NCI-H1092 (cell line): ENCODE results near the gene SPATA22.
"Not testable (repeated sequence)": the region's sequence is repeated elsewhere in the genome, so short reads cannot be mapped to it uniquely, and the experiment has no call there.

Experiments used
- DNase-seq: peaks from one replicate; lab custom pipeline; 2025; lab: John Stamatoyannopoulos, UW

Gene SPATA22, protein sequence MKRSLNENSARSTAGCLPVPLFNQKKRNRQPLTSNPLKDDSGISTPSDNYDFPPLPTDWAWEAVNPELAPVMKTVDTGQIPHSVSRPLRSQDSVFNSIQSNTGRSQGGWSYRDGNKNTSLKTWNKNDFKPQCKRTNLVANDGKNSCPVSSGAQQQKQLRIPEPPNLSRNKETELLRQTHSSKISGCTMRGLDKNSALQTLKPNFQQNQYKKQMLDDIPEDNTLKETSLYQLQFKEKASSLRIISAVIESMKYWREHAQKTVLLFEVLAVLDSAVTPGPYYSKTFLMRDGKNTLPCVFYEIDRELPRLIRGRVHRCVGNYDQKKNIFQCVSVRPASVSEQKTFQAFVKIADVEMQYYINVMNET

DNA sequence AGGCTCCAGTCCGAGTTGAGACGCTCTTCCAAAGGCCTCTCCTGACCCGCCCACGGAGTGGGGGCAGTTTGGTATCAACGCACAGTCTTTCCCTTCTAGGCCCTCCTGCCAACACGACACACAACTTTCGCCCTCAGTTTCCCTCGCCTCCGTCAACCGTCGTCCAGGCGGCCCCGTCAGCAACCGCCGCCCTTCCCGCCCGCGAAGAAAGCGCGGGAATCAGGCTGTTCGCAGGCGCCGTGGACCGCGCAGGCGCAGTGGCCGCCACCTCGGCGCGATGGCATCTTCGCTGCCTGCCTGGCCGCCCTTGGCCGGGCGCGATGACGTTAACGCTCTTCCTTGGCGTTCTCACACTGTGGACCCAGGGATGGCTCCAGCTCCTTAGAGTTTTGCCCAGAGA, at the start of gene SPATA22:
TSS of gene SPATA22 (minus strand) at position 221 of the 400 bp plus-strand sequence. CDS start 2,494 bp downstream, outside the sequence.
- no peak for DNase-seq

DNA sequence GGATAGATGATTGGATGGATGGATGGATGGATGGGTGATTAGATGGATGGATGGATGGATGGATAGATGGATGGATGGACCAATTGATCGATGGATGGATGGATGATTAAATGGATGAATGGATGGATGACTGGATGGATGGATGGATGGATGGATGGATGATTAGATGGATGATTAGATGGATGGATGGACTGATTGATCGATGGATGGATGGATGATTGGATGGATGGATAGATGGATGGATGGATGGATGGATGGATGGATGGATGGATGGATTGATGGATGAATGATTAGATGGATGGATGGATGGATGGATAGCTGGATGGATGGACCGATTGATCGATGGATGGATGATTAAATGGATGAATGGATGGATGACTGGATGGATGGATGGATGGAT, 47.9 kb upstream of the SPATA22 start:
- not testable (repeated sequence) for DNase-seq

DNA sequence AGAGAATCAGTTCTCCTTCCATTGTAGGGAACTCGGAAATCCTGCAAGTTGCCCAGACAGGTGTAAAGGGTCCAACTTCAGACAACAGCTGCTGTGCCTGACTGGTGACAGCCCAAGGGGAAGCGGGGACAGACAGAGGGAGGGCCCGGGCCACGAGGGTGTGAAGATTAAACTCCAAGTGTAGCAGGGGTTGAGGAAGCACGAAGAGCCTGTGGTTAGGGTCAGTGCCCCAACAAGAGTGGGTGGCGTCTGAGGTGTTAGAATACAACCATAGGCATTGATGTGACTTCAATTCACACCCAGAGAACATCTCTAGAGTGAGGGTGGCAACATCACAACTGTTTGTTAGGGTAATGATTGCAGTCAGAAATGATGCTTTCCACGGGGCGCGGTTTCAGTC, 43.3 kb upstream of the SPATA22 start:
- no peak for DNase-seq

DNA sequence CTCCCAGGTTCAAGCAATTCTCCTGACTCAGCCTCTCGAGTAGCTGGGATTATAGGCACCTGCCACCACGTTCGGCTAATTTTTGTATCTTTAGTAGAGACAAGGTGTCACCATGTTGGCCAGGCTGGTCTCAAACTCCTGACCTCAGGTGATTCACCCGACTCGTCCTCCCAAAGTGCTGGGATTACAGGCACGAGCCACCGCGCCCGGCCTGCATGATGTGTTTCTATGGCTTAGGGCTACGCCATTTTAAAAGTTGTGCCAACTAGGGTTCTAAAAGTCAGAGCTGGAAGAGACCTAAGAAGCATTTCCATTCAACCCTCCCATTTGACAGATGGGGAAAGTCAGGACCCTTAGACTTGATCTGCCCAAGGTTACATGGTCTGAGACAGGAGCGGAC, 42.5 kb upstream of the SPATA22 start:
- not testable (repeated sequence) for DNase-seq

DNA sequence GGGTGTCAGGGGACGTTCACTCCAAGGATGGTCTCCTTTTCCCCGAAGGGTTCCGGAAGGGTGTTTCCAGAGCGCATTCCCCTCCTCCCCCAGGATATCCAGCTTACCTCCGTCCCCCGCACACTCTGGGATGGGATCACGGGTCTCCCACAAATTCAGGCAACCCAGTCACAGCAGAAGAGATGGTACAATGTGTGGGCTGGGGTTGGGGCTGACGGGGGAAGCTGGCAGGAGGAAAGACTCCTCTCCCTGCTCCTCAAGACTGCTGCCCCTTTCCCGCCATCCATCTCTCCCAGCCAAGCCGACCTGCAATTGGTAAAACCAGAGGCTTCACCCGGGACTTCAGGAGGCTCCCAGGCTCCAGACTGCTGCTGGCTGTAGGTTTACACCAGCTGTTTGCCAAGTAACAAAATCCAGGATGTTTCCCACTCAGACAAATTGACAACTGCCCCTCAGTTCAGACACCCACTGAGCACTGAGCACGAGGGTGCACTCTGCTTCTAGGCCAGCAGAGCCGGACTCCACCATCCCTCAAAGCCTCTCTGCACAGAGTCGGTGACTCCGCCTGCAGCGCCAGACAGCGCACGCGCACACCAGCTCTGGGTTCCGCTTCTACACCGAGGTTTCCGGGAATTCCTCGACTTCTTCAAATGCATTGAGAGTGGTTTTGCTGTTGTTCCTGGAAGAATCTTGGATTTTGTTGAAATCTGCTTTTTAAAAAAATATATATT, 41.9 kb upstream of the SPATA22 start:
- DNase-seq = no peak

DNA sequence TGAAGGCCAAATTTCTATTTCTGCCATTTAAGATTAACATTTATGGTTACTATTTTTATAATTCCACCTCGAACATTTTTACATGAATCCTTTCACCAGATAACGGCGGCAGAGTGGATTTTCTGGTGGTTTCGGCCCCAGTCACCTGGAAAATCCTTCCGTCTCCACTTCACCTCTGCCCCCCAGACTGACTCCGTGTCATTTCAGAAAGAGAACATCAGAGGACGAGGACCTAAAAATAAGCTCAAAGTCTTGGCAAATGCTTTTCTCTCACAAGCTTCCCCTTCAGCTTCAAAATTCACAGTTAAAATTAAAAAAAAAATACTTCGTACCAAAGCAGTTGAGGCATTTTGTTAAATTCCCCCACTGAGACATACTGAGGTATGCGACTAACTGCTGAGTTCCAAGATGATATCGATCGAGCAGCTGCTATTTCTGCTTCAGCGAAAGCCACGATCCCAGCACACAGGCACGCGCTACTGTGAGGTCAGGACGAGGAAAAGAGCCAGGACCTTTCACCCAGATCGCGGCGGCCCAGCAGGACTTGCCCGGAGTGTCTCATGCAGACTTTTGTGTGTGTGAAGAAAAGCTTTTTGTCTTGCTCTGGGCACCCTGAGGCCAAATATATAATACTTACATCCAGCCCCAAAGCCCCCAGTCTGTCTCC, 41.0 kb upstream of the SPATA22 start:
- DNase-seq = no peak

DNA sequence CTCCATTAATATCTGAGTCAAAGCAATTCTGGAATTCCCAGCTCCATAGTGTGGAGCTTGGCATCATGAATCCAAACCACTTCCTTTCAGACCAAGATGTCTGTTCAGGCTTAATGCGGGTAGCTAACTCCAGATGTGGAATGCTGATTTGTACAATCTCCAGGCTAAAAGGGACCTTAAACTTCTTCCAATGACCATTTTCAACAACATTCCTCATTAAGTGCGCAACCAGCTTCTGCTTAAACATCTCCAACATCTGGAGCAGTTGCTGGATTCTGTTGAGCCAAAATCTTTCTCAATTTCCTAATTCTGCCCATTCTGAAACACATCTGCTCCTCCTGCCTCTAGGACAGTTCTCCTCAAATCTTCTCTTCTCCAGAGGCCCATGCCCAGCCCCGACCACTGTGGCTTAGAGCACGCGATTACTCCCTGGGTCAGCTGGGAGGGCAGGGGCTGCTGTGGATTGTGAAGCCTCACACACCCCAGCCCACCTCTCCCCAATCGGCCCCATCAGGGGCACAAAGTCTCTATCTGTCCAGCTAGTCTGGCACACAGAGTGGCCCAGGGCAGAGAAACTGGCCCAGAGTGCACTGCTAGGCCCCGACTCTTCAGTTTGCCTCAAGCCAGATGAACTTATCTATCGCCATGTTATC, 40.4 kb upstream of the SPATA22 start:
- no peak for DNase-seq

DNA sequence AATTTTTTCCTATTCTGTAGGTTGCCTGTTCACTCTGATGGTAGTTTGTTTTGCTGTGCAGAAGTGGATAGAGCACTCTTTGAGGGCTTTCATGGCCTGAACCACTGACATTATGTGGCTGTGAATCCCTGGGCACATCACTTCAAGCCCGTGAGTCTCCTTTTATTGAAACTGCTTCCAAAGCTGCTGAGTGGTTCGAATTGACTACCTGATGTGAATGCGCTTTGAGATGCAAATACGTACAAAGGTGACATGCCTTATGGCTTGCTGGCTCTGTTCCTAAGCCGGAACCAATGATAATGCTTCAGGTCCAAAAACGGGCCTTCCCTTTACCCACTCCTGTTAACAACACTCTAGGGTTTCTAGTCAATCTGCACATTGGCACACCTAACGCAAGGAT, 38.5 kb upstream of the SPATA22 start:
- no peak for DNase-seq

DNA sequence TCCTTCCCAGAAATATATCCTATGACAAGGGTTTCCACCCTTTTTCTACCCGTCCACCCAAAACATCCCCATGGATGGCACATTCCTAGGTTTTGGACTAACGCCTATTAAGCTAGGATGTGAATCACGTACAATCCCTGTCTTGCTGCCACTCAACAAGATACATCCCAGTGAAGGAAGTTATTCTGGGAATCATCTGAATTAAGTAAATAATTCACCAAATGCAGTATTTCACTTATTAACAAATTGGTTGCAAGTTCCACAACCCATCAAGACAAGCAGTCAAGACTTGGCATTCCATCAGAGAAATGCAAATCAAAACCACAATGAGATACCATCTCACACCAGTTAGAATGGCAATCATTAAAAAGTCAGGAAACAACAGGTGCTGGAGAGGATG, 36.2 kb upstream of the SPATA22 start:
- no peak for DNase-seq

DNA sequence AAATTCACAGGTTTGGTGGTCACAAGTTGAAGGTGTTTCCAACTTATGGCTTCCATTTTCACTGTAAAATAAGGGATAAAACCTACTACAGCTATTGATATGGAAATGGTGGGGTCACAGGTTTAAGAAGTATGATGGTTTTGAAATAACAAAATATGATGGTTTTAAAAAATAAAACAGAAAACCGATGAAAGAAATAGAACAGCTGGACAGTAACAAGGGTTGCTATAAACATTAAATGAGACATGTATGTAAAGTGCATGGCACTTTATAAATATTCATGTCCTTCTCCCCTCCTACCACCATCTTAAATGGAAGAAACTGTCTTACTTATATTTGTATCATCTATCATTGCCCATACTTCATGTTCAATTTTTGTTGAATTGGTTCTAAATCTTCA, 35.5 kb upstream of the SPATA22 start:
- no peak for DNase-seq

DNA sequence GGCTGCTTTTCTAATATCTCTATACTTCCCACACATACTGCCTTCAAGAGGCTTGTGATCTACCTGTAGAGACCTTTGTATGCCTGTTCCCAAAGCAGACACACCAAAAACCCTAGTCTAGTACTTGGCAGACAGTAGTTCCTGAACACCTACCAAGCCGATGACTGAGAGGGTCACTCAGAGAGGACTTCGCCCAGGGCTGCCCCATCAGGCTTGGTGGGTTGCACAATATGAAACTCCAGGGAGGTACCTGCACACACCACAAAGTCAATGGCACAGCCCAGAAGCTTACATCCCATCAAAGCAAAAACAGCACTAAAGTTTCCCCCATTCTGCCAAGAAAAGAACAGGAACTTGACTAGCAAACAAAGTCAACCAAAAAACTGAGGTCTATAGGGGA, 34.4 kb upstream of the SPATA22 start:
- no peak for DNase-seq

DNA sequence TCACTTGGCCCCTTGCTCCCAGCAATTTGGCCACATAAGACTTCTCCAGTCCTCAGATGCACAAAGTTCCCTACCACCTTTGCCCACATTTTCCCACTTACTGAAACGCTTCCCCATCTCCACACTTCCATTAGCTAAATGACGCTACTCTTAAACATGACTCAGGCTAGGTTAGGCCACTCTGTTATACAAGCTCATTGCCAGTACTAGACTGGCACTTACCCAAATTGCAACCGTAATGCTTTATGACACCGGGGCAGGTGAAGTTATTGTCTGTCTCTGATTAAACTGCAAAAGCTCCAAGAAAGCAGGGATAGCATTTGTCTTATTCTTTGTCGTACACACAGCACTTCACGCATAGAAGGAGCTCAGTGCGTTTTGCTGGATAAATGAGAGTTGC, 33.4 kb upstream of the SPATA22 start:
- no peak for DNase-seq

DNA sequence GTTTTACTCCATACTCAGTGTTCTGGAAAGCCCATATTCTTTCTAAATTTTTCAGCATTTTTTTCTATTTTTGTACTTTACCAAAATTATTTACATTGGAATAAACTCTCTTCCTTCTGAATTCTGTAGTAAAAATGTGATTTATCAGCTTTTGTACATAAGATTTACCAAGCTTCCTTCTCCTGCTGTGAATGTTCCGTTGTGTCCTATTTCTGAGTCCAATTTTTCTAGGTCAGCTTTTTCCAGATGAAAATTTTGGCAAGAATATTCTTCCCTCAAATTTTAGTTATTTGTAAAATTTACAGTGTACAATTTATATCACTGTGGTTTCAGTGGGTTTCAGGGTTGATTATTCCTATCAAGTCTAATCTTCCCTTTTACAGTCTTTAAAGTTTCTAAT, 31.7 kb upstream of the SPATA22 start:
- DNase-seq = no peak

DNA sequence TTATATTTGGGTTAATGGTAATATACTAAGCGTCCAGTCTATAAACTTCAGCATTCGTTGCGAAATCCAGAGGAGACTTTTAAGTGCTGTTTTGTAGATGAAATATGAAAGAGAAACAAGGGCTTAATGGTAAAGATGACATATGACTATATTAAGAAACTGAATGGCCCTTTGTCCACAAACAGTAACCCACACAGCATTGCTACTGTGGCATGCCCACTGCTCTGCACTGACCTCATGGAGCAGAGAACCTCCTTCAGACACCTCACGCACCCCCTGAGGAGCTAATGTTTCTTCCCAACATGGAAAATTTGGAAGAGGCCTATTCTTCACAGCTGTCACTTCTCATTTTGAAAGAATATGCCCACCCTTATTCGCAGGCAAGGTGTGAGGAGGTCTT, 30.8 kb upstream of the SPATA22 start:
- no peak for DNase-seq

DNA sequence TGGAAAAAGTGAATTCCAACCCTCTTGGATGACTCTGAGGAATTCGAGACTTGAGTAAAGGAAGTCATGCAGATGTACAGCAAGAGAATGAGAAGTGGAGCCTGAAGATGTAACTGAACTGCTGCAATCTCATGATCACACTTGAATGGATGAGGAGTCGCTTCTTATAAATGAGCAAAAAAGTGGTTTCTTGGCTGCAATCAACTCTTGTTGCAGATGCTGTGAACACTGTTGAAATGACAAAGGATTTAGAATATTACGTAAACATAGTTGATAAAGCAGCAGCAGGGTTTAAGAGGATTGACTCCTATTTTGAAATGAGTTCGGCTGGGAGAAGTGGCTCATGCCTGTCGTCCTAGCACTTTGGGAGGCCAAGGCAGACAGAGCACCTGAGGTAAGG, 29.7 kb upstream of the SPATA22 start:
- DNase-seq = no peak

DNA sequence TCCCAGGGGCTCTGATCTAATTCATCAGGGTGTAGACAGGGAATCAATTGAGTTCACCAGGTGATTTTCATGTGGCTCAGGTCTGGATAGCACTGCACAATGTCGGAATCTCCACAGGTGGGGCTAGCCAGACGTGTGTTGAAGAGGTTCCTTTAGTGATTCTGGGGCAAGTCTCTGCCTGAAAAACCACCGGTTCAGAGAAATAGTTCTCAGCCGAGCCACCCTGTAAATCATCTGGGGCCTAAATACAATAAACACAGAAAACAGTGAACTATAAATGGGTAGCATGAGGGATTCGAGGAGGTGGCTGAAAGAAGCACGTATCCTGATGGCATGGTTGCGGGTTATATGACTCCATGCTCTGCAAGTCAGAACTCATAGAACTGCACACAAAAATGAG, 25.5 kb upstream of the SPATA22 start:
- no peak for DNase-seq

DNA sequence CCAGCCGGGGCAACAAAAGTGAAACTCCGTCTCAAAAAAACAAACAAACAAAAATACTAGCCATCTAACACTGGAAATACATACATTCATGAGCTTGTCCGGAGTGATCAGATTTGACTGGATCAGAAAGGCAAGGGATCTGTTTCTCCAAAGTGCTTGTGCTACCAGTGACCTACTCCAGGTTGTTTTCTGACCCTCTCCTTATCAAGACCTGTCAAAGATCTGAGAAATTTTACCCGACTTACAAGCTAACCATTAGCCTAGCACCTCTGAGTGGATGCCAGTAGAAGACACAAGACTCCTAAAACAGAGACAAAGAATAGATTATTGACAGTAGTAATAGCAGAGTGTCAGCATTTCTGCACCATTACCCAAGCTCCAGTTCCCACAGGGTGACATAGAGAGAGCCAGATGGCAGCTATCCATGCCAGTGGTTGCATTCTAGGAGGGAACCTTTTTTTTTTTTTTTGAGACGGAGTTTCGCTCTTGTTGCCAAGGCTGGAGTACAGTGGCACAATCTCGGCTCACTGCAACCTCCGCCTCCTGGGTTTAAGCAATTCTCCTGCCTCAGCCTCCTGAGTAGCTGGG, 14.0 kb upstream of the SPATA22 start:
- DNase-seq = no peak

DNA sequence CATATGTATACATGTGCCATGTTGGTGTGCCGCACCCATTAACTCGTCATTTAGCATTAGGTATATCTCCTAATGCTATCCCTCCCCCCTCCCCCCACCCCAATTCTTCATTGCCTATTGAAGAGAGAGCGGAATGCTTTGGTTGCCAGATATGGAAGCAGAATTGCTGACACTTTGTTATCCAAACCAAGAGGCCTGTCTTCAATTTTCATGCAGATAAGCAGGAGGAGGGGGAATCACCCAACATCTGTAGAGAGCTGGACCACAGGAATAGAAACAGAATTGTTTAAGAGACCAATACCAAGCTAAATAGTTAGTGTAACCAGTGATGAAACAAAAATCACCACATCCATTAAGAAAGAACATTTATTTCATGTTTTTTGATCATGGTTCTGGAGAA, 11.2 kb upstream of the SPATA22 start:
- DNase-seq = no peak

DNA sequence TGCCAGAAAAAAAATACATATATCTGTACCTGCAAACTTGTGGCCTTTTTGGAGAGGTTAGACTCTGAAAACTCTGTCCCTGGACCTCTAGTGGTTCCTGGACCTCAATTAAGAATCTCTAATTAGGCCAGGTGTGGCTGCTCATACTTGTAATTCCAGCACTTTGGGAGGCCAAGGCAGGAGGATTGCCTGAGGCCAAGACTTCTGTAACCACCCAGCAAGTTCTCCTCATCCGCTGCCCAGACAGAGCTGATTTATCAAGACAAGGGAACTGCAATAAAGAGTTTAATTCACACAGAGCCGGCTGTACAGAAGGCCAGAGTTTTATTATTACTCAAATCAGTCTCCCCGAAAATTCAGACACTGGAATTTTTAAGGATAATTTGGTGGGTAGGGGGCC, 8.4 kb upstream of the SPATA22 start:
- DNase-seq = no peak

DNA sequence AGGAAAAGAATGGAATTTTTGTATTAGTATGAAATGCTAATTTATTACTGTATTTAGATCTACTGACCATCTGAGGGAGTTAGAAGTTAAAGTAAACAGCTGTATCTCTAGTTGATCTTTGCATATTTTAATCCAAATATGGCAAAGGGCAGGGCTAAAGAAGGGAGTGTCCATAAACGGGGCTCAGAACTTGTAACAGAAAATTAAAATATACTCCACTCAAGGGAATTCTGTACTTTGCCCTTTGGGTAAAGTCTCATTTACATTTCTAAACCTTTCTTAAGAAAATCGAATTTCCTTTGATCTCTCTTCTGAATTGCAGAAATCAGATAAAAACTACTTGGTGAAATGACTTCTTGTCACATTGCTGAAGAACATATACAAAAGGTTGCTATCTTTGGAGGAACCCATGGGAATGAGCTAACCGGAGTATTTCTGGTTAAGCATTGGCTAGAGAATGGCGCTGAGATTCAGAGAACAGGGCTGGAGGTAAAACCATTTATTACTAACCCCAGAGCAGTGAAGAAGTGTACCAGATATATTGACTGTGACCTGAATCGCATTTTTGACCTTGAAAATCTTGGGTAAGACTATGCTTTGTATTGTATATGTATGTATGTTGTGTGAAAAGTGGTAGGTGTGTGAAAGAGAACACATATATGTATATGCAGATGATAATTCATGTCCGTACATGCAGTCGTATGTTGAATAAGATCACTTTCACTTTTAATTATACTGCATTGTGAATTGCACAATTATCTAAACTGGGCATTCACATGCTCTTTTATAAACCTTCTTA, 4.4 kb upstream of the SPATA22 start, which contains the start of gene ASPA:
TSS of gene ASPA (plus strand) at position 186 of the 799 bp plus-strand sequence. CDS start at position 349, 163 bp downstream.
- DNase-seq = no peak

DNA sequence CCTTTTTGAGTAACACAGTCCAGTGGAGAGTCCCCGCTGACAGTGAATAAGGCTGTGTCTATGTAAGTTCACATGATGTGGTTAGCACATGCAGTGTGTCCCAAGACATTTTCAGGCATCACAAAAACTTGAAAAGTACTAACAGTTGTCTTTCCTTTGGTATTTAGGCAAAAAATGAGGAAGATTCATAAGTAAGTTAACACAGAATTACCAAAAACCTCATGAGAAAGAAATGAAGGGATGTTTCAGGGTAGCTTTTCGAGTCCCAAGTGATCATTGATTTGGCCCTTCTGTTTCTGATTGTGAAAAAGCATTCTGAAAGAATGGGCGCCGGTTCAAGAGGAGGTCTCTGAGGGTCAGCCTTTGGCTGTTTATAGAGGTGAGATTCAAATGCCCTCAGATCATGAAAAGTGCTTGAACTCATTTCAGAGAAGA, 3.6 kb upstream of the SPATA22 start:
- DNase-seq = no peak
